Liver (tissue), 9 donors: ENCODE results near the gene LRMDA. TPM values are rescaled to one million over a fixed set of nuclear protein-coding genes. Genes with fewer than 3 reads are reported as not detected.

Source experiments
- DNase-seq: peaks from one replicate; pipeline ENCODE4 v3.0.0-alpha.2; 2017; ENCODE audit warnings: low spot score
- H3K27ac ChIP-seq, 2 donors: one replicate each; pipeline ENCODE4 v1.7.0; 2013; ENCODE audit warnings: inconsistent platforms in 2 of 2, low read length in 2 of 2, control low read depth in 1 of 2, low read depth in 1 of 2, mild to moderate bottlenecking in 1 of 2
- H3K27me3 ChIP-seq, 4 donors: one replicate each; pipeline versions ENCODE4 v1.6.1 to v1.7.0; 2013; ENCODE audit warnings: low read length in 3 of 4, inconsistent platforms in 1 of 4, mild to moderate bottlenecking in 1 of 4, moderate library complexity in 1 of 4; ENCODE audit not compliant: control insufficient read depth in 4 of 4, insufficient read depth in 4 of 4
- H3K36me3 ChIP-seq, 4 donors: one replicate each; pipeline versions ENCODE4 v1.6.1 to v1.7.0; 2013; ENCODE audit warnings: low read length in 3 of 4, mild to moderate bottlenecking in 3 of 4, low read depth in 1 of 4, moderate library complexity in 1 of 4; ENCODE audit not compliant: control insufficient read depth in 4 of 4, insufficient read depth in 3 of 4
- H3K4me1 ChIP-seq, 4 donors: one replicate each; pipeline versions ENCODE4 v1.6.1 to v1.7.0; 2013; ENCODE audit warnings: low read length in 3 of 4, mild to moderate bottlenecking in 3 of 4, moderate library complexity in 1 of 4; ENCODE audit not compliant: control insufficient read depth in 4 of 4, insufficient read depth in 4 of 4
- H3K4me3 ChIP-seq, 3 donors: one replicate each; pipeline versions ENCODE4 v1.6.1 to v1.7.0; 2013; ENCODE audit warnings: low read length in 3 of 3, control low read depth in 1 of 3, low read depth in 1 of 3, mild to moderate bottlenecking in 1 of 3
- H3K9ac ChIP-seq, 2 donors: one replicate each; pipeline ENCODE4 v1.7.0; 2013; ENCODE audit warnings: low read length in 2 of 2, mild to moderate bottlenecking in 2 of 2, moderate library complexity in 2 of 2, control low read depth in 1 of 2, low read depth in 1 of 2
- H3K9me3 ChIP-seq, 4 donors: one replicate each; pipeline versions ENCODE4 v1.6.1 to v1.7.0; 2013; ENCODE audit warnings: low read length in 3 of 4; ENCODE audit not compliant: control insufficient read depth in 4 of 4
- FOXA1 ChIP-seq: IDR thresholded peaks from 2 replicates; pipeline ENCODE4 v1.6.1; 2016; ENCODE audit warnings: antibody characterized with exemption
- FOXA2 ChIP-seq: IDR thresholded peaks from 2 replicates; pipeline ENCODE4 v1.6.1; 2016; ENCODE audit warnings: antibody characterized with exemption
- GABPA ChIP-seq, 2 donors: IDR thresholded peaks in 1 of 2; conservative IDR thresholded peaks in 1 of 2; 2 replicates each; pipeline ENCODE4 v1.6.1; 2016; ENCODE audit warnings: antibody characterized with exemption in 2 of 2, mild to moderate bottlenecking in 1 of 2, moderate library complexity in 1 of 2
- HNF4A ChIP-seq, 2 donors: conservative IDR thresholded peaks; 2 replicates each; pipeline ENCODE4 v1.6.1; 2016; ENCODE audit warnings: antibody characterized with exemption in 2 of 2, mild to moderate bottlenecking in 2 of 2
- HNF4G ChIP-seq: IDR thresholded peaks from 2 replicates; pipeline ENCODE4 v1.6.1; 2016; ENCODE audit warnings: antibody characterized with exemption
- JUND ChIP-seq, 2 donors: IDR thresholded peaks; 2 replicates each; pipeline ENCODE4 v1.6.1; 2016; ENCODE audit warnings: antibody characterized with exemption in 2 of 2
- NR2F2 ChIP-seq: IDR thresholded peaks from 2 replicates; pipeline ENCODE4 v1.6.1; 2016; ENCODE audit warnings: antibody characterized with exemption
- RAD21 ChIP-seq, 2 donors: IDR thresholded peaks; 2 replicates each; pipeline ENCODE4 v1.6.1; 2016; ENCODE audit warnings: antibody characterized with exemption in 2 of 2, mild to moderate bottlenecking in 2 of 2
- RXRA ChIP-seq, 2 donors: IDR thresholded peaks; 2 replicates each; pipeline ENCODE4 v1.6.1; 2017 to 2018; ENCODE audit warnings: antibody characterized with exemption in 2 of 2, mild to moderate bottlenecking in 1 of 2
- SP1 ChIP-seq: IDR thresholded peaks from 2 replicates; pipeline ENCODE4 v1.6.1; 2018; ENCODE audit warnings: antibody characterized with exemption, mild to moderate bottlenecking
- TAF1 ChIP-seq: conservative IDR thresholded peaks from 2 replicates; pipeline ENCODE4 v1.6.1; 2016; ENCODE audit warnings: antibody characterized with exemption, mild to moderate bottlenecking
- YY1 ChIP-seq: IDR thresholded peaks from 2 replicates; pipeline ENCODE4 v1.6.1; 2016; ENCODE audit warnings: antibody characterized with exemption, mild to moderate bottlenecking
- whole genome bisulfite sequencing: extraction: QIAGEN DNeasy Blood & Tissue Kit; methylation state at CpG from one replicate; pipeline ENCODE4 v1.1.7; 2013; 5-methylcytosine and 5-hydroxymethylcytosine counted together
- polyA plus RNA-seq, 2 donors: library from polyadenylated mRNA; stranded (reverse) in 1 of 2; unstranded in 1 of 2; fragments of 200-250 nt in 1 of 2; fragments of >200 nt in 1 of 2; fragmentation: Nextera tagmentation in 1 of 2; extraction: Ambion mirVana in 1 of 2; gene quantifications; one replicate each; pipeline versions ENCODE4 v1.2.1 to v1.2.3, GENCODE V29; 2013 to 2015
- total RNA-seq, 2 donors: library from RNA; depleted of rRNA; stranded (reverse); fragments of >200 nt; gene quantifications; one replicate each; pipeline ENCODE4 v1.2.3, GENCODE V29; 2014
- TF ChIP-seq, protein P1 (sequence below): IDR thresholded peaks from 2 replicates; pipeline ENCODE4 v1.6.1; 2016; ENCODE audit warnings: antibody characterized with exemption
- TF ChIP-seq, protein P2 (sequence below): IDR thresholded peaks from 2 replicates; pipeline ENCODE4 v1.6.1; 2016; ENCODE audit warnings: antibody characterized with exemption, mild to moderate bottlenecking
- TF ChIP-seq, protein P3 (sequence below): IDR thresholded peaks from 2 replicates; pipeline ENCODE4 v1.6.1; 2016; ENCODE audit warnings: antibody characterized with exemption
- donor health status: healthy.
- donor health status: healthy.
- donor health status: healthy.
- donor health status: healthy.
- donor health status: healthy.

Gene LRMDA
- total and polyA plus RNA-seq, 4 donors: 7.9 to 15.8 (median 11.3) TPM

DNA sequence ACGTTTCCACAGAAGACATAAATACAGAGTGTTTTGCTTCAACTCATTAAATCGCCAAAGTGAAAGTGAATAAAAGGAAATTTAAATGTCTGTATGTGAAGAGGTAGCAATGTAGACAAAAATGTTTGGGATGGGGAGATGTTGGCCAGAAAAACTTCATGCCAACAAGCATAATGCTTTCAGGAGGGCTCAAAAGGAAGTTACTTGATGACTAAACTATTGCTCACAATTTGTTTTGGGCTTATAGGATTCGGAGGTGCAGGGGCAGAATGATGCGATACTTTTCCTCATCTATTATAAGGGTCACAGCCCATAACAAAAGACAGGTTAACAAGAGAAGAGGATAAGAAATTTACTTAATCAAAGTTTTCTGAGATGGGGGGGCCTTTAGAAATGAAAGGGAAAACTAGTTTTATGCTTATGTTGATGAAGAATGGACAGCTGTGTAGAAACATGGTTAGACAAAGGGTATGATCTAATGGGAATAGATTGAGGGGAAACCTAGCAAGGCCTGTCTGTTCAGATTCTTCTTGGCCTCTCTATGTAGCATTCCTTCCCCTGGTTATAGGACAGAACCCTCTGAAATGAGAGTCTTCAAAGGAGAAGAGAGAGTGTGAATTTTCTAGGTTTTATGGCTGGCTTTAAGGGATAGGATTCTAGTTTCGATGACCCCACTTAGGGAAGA lies 898.6 kb downstream of the LRMDA start:
- Histone ChIP-seq H3K4me1 (no peaks in the 10 kb centered on the region), H3K9me3 (no peaks in the 10 kb centered on the region), H3K27me3 (no peaks in the 10 kb centered on the region), H3K4me3 (no peak overlapping the region), H3K27ac (no peak overlapping the region), H3K9ac (no peak overlapping the region), H3K36me3 (no peaks in the 10 kb centered on the region)
- 92% methylated on average over 5 of the region's 5 CpGs for WGBS
- TF ChIP-seq GABPA (IDR thresholded peaks at IDR 0.05 in 1 of 2, conservative IDR thresholded peaks at IDR 0.05 in 1 of 2) (no peak), FOXA1 (no peak), HNF4G (no peak), JUND (IDR thresholded peaks at IDR 0.05) (no peak), RXRA (IDR thresholded peaks at IDR 0.05) (no peak), FOXA2 (no peak), HNF4A (conservative IDR thresholded peaks at IDR 0.05) (no peak), YY1 (no peak), RAD21 (IDR thresholded peaks at IDR 0.05) (no peak)
- TF ChIP-seq, protein P1, sequence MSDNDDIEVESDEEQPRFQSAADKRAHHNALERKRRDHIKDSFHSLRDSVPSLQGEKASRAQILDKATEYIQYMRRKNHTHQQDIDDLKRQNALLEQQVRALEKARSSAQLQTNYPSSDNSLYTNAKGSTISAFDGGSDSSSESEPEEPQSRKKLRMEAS: no peak
- TF ChIP-seq, protein P2, sequence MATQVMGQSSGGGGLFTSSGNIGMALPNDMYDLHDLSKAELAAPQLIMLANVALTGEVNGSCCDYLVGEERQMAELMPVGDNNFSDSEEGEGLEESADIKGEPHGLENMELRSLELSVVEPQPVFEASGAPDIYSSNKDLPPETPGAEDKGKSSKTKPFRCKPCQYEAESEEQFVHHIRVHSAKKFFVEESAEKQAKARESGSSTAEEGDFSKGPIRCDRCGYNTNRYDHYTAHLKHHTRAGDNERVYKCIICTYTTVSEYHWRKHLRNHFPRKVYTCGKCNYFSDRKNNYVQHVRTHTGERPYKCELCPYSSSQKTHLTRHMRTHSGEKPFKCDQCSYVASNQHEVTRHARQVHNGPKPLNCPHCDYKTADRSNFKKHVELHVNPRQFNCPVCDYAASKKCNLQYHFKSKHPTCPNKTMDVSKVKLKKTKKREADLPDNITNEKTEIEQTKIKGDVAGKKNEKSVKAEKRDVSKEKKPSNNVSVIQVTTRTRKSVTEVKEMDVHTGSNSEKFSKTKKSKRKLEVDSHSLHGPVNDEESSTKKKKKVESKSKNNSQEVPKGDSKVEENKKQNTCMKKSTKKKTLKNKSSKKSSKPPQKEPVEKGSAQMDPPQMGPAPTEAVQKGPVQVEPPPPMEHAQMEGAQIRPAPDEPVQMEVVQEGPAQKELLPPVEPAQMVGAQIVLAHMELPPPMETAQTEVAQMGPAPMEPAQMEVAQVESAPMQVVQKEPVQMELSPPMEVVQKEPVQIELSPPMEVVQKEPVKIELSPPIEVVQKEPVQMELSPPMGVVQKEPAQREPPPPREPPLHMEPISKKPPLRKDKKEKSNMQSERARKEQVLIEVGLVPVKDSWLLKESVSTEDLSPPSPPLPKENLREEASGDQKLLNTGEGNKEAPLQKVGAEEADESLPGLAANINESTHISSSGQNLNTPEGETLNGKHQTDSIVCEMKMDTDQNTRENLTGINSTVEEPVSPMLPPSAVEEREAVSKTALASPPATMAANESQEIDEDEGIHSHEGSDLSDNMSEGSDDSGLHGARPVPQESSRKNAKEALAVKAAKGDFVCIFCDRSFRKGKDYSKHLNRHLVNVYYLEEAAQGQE: no peak
- DNase-seq: no peak

DNA sequence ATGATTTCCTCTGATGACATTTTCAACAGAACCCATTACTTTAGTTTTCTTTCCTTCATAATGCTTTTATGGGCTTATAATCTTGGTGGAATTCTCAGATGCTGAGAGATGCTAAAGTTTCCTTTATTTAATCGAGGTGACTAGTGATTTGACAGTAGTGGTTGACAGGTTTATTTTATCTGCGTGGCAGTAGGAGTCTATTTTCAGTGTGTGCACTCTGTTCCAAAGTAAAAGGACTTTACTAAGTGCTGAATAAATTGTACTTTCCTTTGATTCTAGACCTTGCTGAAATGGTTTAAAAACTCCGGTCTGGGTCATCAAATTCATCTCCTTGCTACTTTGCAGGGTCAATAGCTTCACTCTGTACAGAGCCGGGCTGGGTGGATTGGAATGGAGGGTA lies 900.3 kb downstream of the LRMDA start:
- H3K27ac ChIP-seq: no peak overlapping the region
- no peak overlapping the region for H3K4me3 ChIP-seq
- no peak for DNase-seq
- WGBS: 92% methylated on average over 4 of the region's 4 CpGs
- H3K4me1 ChIP-seq: peaks cover 0 to 12% (median 10%) of the 10 kb centered on the region in 4 donors
- H3K9ac ChIP-seq: no peak overlapping the region
- no peaks in the 10 kb centered on the region for H3K9me3 ChIP-seq
- no peaks in the 10 kb centered on the region for H3K27me3 ChIP-seq
- no peaks in the 10 kb centered on the region for H3K36me3 ChIP-seq
- TF ChIP-seq NR2F2 (no peak), TAF1 (no peak), FOXA2 (no peak), GABPA (IDR thresholded peaks at IDR 0.05 in 1 of 2, conservative IDR thresholded peaks at IDR 0.05 in 1 of 2) (no peak), SP1 (no peak)
- TF ChIP-seq, protein P2: no peak
- TF ChIP-seq, protein P3, sequence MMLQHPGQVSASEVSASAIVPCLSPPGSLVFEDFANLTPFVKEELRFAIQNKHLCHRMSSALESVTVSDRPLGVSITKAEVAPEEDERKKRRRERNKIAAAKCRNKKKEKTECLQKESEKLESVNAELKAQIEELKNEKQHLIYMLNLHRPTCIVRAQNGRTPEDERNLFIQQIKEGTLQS: no peak
